Inferior parietal cortex (tissue), 1 donor: ENCODE measurements around the gene CPSF4.

Experiments used
- DNase-seq: peaks from one replicate; pipeline ENCODE4 v3.0.0-alpha.2; 2016; ENCODE audit errors: extremely low spot score

Gene CPSF4

DNA sequence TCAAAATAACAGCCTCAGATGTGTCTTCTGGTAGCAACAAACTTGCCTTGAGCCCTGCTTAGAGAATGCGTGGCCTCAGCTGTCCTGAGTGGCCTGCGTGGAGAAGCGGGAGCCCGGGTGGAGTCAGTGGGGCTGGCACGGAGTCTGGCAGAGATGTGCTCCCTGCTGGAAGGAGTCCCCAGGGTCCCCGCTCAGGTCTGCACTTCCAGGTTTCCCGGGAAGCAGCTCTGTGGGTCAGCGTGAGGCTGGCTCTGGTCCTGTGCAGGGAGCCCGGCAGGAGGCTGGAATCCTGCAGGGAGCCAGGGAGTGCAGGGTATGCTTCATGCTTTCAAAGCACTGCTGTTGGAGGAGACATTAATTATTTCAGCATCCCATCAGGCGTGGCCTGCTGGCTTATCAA, 10.1 kb downstream of the CPSF4 start:
- DNase-seq = no peak

DNA sequence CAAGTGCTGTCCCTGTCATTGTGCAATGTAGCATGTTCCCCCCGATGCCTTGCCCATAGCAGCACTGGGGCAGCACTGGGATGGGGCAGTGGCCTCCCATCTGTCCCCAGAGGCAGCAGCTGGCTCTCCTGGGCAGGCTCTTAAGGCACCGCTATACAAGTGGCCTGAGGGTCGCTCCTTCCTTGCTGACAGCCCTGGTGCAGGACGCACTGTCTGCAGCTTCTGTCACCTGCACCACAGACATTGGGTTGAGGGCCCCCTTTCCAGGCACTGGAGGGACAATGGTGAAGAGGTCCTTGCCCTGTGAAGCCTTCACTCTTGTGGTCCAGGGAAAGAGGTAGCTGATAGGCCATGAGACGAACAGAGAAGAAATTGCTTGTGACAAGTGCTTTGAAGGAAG, 10.6 kb downstream of the CPSF4 start:
- no peak for DNase-seq

DNA sequence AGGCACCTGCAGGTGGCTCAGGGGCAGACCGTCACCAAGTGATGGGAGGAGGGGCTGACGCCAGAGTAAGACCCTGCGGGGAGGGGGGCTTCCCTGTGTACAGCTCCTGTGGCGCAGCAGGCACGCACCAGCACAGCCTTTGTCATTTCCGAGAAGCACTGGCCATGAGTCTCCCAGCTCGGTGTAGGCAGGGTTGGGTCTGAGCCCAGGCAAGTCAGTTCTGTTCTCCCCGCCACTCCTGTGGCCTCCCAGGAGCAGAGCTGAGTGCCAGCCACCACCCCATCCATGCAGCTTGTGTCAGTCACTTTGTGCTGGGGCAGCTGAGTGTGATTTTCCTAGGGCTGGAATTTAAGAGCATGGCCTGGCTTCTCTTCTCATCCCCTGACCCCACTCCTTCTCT, 13.2 kb downstream of the CPSF4 start:
- DNase-seq = no peak

DNA sequence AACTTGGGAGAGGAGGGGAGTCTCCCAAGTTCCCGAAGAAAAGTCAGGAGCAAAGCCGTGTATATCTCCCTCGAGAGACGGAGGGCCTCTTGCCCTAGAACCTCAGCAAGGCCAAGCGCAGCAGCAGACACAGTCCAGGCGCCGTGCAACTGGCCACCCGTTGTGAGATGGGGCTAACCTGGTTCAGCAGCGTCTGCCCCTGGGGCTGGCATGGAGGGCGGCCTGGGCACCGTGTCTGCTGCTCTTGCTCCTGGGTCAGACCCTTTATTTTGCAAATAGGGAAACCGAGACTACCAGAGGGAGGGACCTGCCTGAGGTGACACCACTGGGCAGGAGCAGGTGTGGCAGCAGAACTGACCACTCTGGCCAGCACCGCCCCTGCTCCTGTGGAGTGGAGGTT, 13.8 kb downstream of the CPSF4 start:
- no peak for DNase-seq

DNA sequence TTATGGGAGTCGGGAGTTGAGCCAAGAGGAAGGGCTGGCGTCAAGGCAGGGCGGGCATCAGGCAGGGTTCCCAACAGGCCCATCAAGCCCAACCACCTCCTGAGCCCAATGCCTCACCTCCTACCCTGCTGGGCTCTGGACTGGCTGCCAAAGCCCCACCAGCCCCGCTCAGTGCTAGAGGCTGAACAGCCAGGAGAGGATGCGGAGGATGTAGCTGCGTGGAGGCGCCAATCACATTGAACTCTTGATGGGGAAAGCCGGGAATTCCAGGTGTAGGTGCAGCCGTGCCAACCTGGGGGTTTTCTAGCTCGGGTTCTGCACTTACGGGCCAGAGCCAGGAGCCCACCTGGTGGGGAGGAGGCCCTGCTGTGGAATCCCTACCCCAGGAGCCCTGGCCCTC, 14.4 kb downstream of the CPSF4 start:
- no peak for DNase-seq

DNA sequence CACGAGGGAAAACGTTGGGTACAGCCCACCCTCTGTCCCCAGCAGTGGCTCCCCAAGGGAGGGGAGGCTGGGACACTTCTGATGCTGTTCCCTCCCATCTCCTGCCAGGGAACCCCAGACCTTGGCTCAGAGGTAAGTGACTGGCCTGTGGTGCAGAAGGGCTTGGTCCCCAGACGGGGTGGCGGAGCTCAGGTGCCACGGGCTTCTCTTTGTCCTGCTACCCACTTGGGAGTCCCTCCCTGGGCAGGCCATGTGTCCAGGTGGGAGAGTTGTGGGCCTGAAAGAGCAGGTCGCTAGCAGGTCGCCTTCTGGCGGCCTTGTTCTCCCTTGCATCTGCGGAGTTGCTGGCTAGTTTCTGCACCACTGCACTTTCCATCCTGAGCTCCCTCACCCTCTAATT, 17.1 kb downstream of the CPSF4 start:
- DNase-seq = no peak

DNA sequence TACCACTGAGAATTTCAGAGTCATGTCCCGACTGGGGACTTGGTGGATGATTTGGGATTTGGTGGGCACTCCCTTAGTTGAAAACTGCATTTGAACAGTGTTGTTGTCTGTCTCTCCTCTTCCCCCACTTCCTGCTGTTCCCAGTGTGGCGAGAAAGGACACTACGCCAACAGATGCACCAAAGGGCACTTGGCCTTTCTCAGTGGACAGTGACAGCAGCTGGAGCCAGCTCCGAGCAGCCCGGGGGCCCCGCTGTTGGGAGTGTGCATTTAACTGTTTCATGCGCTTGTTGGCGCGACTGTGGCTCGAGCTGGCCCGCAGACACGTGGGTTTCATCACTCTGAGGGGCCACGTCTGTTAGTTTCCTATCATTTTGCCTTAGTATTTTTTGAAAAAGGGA, 17.5 kb downstream of the CPSF4 start:
- DNase-seq = no peak

DNA sequence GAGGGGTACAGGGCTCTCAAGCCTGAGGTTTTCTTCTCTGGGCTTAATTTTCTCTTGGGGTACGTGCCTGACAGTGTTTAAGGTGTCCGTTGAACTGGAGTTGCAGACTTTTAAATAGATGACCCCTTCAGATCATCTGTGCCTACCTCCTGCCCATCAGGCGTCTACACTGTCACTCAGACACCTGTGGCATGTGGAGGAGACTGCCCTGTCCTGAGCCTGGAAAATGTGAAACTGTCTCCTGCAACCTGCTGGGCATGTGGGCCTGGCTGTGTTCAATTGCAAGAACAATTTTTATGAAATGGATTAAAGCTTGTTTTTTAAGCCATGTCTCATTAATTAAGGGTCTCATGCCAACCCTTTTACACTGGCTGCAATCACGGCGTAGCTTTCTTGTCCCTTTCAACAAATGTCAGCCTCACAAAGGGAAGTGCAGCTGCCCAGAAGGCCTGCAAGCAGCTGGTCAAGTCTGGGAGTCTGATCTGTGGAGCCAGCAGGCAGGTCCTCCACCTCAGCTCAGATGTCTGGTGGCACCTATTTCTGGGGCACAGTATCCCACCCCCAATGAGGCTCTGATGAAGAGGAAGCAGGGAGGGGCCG, 18.4 kb downstream of the CPSF4 start:
- no peak for DNase-seq

DNA sequence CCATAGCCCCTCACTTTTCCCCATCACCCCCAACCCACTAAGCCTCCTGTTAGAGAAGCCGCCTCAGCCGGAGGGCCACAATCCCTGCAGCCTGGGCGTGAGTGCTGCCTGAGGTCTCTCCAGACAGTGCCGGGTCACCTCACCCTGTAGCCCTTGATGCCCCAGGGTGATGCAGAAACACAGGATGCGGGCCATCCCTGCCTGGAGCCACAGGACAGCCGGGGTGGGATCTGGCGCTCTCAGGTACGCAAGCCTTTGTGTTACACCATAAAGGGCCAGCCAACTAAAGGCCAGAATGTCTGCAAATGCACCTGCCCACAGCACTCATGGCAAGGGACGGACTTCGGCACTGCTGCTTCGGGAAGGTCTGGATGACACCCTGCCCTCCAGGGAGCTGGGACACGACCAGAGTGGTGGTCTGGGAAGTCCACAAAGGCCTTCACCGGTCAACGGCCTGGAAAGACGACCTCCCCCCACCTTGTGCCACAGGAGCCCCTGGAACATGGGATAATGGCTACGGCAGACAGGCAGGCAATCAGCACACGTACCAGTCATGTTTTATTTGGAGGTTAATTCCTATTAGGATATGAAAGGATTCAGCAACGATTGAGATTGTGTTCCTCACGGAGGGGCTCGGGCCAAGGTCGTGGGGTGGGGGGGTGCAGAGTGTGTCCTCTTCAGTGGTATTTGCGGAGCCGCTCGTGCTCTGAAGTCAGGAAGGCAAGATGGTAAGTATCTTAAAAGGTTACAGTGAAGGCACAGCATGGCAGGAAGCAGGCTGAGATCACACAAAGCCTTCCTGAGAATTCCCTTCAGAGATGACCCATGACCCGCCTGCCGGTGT, 19.1 kb downstream of the CPSF4 start:
- no peak for DNase-seq

DNA sequence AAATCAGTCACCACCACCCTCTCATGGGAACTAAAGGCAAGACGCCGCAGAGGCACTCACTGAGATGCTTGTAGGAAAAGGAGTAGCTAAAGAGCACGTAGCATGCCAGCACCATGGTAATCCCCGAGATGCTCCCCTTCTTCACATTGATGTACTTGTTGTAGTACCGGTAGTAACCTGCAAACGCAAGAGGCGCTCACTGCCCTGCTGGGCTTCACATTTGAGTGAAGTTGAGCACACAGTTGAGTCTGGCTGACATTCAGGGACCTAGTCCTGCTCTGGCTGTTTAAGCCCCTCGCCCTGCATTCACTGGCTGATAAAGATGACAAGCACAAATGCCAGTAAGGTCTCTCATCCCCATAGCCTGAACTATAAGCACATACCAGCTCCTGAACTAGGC, 20.3 kb downstream of the CPSF4 start:
- no peak for DNase-seq

DNA sequence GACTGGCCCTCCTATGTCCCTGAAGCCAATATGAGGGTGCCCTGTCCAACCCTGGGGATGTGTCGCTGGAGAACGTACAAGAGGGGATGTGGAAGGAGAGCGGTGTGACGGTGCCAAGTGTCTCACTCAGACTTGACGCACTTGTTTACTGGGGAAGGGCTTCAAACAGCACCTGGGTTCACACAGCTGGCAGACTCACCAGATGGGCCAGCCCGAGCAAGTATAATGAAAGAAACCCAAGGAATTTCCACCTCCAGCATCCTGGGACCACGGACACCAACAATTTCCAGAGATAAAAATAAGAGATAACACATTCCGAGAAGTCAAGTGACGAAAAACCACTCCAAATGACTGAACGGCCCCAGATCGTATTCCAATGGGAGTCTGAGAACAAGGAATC, 21.9 kb downstream of the CPSF4 start:
- no peak for DNase-seq

DNA sequence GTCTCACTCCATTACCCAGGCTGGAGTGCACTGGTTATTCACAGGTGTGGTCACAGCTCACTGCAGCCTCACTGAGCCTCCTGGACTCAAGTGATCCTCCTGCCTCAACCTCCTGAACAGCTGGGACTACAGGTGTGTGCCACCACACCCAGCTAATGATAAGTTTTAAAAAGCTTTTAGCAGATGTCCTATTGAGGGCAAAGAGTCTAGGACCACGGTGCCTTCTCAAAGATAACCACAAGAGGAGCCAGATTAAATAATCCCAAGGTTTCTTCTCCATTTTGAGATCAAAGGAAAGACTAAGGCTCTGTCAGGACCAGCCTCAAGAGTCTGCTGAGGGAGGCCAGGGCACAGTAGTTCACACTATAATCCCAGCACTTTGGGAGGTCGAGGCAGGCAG, 22.5 kb downstream of the CPSF4 start:
- DNase-seq = no peak

DNA sequence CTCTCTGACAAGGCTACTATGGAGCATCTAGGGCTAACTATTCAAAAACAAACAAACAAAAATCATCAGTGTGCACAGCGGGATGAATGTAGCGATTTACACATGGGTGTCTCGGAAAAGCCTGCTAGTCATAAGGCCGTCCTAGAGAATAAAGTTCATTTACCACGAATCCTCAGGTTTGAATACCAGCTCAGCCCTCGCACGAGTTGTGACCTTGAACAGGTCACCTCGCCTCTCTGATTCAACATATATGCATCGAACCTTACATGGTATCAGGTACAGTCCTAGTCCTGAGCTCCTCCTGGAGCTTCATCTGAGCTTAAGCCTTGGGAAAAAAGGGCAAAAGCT, 26.7 kb downstream of the CPSF4 start:
- peak; percentile 20 for DNase-seq

DNA sequence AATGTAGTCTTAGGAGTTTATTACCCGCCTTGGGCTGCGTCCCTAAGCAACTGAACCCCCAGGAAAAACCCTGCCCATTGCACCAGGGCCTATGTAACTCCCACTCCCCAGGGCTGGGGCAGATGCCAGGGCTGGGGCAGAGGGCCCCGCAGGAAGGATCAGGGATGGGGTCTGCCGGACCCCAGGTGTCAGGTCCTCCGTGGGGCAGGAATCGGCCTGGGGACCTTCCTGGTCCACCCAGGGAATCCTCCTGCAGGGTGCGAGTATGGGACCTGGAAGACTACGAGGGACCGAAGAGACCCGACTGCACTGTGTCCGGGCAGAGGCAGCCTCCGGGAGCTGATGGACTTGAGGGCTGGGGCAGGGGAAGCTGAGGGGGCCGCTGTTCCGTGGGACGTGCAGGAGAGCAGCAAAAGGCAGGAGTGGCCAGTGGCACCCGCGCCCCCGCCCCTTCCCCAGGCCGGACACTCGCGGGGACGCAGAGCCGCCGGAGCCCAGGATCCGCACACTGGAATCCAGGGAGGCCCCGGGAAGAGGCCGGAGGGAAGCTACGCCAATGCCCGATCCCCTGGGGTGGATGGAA, 29.7 kb downstream of the CPSF4 start:
- no peak for DNase-seq

DNA sequence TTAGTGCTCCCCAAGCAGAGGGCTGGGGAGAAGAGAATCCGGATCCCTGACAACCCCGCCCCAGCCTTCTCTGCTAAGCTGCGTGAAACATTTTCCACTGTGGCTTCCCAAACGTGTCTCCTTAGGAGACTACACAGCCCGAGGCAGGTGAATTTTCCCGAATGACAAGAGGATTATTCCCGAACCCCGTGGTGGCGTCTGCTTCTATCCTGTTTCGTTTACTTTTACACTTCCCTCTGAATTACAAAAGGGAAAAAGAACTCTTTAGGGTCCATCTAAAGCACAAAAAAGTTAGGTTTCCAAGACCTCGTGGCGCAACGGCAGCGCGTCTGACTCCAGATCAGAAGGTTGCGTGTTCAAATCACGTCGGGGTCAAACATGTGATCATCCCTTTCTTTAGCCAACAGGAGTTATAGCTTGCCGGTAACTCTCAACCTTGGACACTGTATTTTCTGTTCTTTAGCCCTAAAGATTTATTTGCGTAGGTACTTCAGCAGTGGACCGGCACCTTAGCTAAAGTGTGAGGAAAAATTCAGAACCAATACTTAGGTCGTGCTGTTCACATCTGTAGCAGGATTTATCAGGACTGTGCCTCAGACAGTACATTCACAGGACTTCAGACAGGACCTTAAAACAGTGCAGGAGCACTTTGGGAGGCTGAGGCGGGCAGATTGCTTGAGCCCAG, 30.8 kb downstream of the CPSF4 start:
- no peak for DNase-seq

DNA sequence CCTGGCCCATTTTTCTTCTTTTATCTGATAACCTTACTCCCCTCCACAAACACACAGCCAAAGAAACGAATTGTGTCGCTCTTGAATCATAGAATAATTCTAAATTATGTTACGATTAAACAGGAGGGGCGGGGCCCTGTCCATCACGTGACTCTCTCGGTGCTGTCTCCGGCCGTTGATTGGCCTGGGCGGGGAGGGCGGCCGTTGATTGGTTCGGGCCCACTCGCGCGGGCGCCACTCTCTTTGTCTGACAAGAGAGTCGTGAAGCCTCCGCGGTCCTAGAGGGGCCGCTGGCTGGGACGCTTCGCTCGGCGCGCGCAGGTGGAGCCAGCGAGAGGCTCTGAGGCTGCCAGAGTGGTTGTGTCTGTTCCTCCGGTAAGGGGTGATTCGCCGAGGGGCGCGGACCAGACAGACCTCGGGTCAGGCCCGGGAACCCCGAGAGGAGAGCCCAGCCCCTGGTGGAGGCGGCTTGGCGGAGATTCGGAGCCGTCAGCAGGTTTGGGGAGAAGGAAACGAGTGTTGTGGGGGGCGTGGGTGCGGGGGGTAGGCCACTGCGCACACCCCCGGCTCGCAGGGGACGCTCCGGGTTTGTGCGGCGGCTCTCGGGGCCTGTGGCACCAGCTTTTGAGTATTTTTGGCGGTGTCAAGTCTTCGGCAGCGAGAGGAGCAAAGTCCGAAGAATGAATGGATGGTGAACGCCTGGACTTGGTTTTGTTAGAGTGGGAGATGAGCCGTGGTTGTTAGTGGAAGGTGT, 34.0 kb downstream of the CPSF4 start, which contains the start of gene ZNF789:
Gene ZNF789 (plus strand): TSS at position 330 of the 754 bp plus-strand sequence. CDS start 3,567 bp downstream, outside the sequence.
- DNase-seq = peak; percentile 96

DNA sequence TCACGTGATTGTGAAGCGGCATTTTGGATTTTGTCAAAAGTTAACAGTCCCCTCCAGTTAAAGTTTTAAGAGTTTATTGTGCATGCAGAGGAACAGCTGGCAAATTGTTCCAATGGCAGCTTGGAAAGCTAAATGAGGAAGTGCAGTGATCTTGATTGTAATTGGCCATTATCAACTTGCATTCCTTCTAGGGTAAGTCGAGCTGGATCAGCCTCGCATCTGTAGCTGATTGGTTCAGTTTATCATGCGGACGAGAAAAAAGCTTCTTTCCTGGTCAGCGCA, 34.5 kb downstream of the CPSF4 start:
- peak; percentile 59 for DNase-seq

DNA sequence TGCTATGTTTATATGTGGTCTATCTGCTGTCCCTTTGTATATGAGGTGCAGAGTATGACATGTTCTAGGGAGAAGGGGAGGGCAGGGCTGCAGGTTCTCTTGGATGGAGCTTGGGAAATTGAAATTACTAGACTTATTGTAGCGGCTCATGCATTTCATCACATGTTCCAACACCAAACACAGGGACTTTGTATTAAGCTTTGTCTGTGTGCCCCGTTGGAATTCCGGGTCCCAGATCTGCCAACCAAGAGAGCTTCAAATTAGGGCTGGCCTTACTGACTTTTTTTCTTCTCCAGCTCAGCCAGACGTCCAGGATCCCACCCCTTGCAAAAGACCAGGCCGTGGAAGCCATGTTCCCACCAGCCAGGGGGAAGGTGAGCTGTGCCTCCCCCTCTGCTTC, 37.4 kb downstream of the CPSF4 start:
- DNase-seq = no peak

DNA sequence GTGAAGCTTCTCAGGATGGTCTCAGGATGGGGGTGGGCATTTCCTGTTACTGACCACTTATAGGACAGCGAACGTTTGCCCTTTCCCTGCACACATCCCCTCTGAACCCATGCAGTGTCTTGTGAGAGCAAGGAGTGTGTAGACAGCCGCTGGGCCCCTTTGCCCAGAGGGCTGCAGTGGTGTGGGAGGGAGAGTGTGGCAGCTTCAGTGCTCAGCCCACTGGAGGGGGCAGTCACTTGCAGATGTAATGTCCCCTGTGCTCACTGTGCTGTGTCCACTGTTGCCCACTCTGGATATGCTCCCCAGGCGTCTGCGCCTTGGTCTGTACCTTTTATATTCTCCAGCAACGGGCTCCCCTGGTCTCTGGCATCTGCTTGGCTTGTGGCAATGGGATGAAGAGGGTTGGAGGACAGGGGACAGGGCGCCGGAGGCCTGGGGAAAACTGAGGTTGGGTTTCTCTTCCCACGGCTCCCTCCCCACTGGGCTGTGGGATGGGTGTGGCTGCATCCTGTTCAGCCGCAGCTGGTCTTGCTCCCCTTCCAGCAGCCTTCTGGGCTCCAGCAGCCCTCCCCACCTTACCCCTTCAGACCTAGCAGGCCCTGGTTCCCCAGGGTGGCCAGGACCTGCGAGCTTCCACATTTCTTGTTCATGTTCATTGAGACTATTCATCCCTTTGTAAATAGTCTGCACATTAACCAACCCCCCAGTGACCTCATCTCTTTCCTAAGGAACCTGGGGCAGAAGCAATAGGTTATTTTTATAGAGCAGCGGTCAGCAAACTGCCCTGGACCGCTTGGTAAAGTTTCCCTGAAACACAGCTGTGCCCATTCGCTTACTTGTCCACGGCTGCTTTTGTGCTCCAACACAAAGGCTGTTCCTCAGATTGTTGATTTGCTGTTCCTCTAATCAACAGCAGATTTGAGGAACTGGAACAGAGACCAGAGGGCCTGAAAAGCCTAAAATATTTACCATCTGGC, 40.0 kb downstream of the CPSF4 start:
- DNase-seq = no peak

DNA sequence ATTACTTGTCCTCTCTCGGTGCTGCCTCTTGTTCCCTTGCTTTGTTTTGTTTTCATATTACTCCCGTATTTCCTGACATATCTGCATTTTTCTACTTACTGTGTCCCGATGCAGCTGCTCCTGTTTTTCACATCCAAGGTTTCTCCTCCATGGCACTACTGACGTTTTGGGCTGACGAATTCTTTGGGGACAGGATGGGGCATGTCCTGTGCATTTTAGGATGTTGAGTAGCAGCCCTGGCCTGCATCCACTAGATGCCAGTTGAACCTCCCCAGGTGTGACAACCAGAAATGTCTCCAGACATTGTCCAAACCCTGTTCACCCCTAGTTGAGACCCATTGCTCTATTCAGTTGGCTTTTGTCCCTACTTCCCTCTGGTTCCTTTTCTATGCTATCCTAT, 46.4 kb downstream of the CPSF4 start:
- no peak for DNase-seq

DNA sequence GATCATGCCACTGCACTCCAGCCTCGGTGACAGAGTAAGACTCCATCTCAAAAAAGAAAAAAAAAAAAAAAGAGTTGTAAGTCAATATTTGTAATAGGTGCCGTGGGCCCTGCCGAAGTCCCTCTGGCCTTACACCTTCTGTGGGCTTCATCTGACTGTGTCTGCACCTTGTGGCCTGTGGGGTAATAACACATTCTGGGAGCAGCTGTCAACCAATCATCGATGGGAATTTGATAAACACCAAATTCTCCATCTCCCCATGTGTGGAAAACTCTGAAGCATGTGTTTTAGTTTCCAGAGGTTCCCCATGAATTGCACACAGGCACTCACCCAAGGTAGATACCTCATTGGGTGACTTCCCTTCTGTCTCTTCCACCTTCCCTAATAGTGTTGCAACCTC, 50.5 kb downstream of the CPSF4 start:
- no peak for DNase-seq
